OCI-LY3 (cell line): Measurements from ENCODE around the gene TEX50.

Source experiments
- EZH2phosphoT487 ChIP-seq: fragments of 200-600 bp; shearing (Covaris generic); IDR thresholded peaks from 2 replicates; pipeline ENCODE4 v1.6.1; 2018; ENCODE audit warnings: antibody characterized with exemption, mixed run types, low read depth
- TF ChIP-seq, protein P1 (sequence below): fragments of 200-600, 300-600 bp; sonication (generic); IDR thresholded peaks from 2 replicates; pipeline ENCODE4 v1.5.1; 2014; ENCODE audit warnings: antibody characterized with exemption, low read length, low read depth

DNA sequence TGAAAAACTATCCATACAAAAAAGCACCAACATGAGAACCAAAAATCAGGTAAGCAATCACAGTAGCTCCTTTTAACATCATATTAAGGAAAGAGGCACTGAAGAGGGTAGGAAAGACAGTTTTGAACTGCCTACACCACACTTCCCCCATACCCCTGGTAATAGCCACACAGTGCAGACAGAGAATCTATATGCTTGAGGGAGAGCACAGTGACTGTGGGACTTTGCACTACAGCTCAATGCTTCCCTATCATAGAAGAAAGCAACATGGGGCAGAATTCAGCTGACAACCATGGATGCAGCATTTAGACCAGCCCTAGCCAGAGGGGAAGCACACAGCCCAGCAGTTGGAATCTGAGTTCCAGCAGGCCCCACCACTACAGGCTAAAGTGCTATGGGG lies 7.9 kb upstream of the TEX50 start:
- TF ChIP-seq, protein P1, sequence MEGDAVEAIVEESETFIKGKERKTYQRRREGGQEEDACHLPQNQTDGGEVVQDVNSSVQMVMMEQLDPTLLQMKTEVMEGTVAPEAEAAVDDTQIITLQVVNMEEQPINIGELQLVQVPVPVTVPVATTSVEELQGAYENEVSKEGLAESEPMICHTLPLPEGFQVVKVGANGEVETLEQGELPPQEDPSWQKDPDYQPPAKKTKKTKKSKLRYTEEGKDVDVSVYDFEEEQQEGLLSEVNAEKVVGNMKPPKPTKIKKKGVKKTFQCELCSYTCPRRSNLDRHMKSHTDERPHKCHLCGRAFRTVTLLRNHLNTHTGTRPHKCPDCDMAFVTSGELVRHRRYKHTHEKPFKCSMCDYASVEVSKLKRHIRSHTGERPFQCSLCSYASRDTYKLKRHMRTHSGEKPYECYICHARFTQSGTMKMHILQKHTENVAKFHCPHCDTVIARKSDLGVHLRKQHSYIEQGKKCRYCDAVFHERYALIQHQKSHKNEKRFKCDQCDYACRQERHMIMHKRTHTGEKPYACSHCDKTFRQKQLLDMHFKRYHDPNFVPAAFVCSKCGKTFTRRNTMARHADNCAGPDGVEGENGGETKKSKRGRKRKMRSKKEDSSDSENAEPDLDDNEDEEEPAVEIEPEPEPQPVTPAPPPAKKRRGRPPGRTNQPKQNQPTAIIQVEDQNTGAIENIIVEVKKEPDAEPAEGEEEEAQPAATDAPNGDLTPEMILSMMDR: no peak
- TF ChIP-seq EZH2phosphoT487: no peak
